Measurements from ENCODE around the gene SLC6A5. TPM values are rescaled to one million over a fixed set of nuclear protein-coding genes. Genes with fewer than 3 reads are reported as not detected.

SLC6A5 gene
- total RNA-seq, 4 donors from 2014 or later, result not detected

DNA sequence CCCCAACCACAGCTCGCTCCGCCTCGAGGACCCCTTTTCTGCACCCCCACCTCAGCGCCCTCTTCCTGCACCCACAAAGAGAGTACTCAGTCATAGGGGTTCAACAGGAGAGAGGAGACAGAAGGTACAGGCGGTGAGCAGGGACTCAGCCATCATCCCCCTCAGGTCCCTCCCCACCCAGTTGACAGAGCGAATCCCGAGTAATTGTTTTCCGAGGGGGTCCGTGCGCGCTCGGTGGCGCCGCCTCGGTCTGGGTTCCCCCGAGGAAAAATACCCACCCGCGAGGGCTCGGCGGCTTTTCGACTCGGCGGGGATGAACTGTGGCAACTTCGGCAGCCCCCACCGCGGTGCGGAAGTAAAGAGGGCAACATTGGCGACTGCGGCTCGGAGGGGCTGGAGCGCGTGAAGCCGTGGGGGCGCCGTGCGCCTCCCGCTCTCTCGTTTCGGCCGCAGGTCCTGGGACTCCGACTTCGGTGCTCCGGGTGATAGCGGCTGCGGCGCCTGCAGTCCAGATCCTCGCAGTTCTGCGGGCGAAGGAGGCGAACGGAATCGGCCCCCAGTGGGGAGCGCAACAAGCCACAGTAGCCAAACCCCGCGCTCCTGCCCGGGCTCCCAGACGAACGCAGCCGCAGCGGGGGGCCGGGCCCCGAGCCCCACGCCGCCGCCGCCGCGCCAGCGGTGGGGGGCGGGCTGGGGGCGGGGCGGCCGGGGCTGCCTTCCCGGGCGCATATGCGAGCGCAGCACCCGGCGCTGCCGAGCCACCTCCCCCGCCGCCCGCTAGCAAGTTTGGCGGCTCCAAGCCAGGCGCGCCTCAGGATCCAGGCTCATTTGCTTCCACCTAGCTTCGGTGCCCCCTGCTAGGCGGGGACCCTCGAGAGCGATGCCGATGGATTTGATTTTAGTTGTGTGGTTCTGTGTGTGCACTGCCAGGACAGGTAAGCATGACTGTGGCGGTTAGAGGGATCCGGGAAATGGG, 69.7 kb downstream of the SLC6A5 start, which contains the start of gene NELL1:
Gene NELL1, plus strand, starts transcription at position 743 of the 976 bp plus-strand sequence.
- in situ Hi-C loops (cut with MboI; ENCODE audit: low sequenced_read_pairs in 4 of 4), result loop anchor here in 1 of 4 donors (10.0 kb wide), 1 partner anchor 1466 kb away; no protein-coding TSS in a partner anchor
- peak within 1 kb of the TSS; percentile 37 to 50 (median 42) for H3K4me3 ChIP-seq
- DNase-seq (no peak), ATAC-seq (no peak)
- peaks cover 47 to 57% (median 50%) of the 10 kb centered on the region in 3 donors for H3K27me3 ChIP-seq
- peaks cover 0 to 9% of the 10 kb centered on the region in 2 donors for H3K4me1 ChIP-seq
- TF ChIP-seq POLR2A (IDR thresholded peaks at IDR 0.05), result no peak
- TF ChIP-seq, protein P1, sequence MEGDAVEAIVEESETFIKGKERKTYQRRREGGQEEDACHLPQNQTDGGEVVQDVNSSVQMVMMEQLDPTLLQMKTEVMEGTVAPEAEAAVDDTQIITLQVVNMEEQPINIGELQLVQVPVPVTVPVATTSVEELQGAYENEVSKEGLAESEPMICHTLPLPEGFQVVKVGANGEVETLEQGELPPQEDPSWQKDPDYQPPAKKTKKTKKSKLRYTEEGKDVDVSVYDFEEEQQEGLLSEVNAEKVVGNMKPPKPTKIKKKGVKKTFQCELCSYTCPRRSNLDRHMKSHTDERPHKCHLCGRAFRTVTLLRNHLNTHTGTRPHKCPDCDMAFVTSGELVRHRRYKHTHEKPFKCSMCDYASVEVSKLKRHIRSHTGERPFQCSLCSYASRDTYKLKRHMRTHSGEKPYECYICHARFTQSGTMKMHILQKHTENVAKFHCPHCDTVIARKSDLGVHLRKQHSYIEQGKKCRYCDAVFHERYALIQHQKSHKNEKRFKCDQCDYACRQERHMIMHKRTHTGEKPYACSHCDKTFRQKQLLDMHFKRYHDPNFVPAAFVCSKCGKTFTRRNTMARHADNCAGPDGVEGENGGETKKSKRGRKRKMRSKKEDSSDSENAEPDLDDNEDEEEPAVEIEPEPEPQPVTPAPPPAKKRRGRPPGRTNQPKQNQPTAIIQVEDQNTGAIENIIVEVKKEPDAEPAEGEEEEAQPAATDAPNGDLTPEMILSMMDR (IDR thresholded peaks at IDR 0.05 in 4 of 5, conservative IDR thresholded peaks at IDR 0.05 in 1 of 5), result no peak
- intact Hi-C loops (cut with DNase I; ENCODE audit: low total_unique reads), result loop anchor here (5.0 kb wide), 1 partner anchor 718 kb away; no protein-coding TSS in a partner anchor
- no peaks in the 10 kb centered on the region for H3K36me3 ChIP-seq
- no peak within 1 kb of the TSS for H3K27ac ChIP-seq
- no peaks in the 10 kb centered on the region for H3K9me3 ChIP-seq

DNA sequence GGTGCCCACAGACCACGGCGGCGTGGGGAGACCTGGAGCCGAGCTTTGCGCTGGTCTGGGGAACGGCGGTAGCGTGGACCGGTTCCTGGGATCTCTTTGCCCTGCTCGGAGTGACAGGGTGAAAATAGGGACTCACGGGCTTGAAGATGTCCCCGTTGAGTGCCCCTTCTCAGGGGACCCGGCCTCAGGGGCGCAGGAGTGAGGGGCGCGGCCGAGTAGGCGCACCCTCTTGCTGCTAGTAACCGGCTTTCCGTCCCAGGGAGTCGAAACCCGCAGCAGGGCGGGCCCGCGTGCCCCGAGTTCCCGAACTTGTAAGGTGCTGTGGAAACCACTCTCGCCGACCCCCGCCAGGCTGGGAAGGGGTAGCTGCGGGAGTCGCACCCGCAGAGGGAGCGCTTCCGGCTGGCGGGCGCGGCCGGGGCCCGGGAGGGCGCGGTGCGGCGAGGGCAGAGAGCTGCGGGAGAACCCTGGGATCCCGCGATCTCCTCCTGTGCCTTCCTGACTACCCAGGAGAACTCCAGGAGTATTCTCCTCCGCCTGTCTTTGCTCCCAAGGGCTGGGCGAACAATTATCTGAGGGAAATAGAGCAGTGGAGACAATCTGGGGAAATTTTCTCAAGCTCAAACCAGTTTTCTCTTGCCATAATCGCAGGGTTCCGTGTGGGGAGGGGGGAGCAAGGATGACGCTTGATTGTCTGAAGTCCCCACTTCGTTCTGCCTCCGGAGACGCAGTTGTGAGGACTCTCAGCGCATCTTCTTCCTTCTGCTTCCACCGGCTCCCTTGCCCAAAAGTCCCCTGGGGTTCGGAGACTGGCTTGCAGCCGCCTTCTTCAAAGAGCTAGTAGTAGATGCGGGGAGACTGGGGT, 70.6 kb downstream of the SLC6A5 start:
- TF ChIP-seq, protein P1 (IDR thresholded peaks at IDR 0.05 in 4 of 5, conservative IDR thresholded peaks at IDR 0.05 in 1 of 5), result no peak
- TF ChIP-seq POLR2A (IDR thresholded peaks at IDR 0.05), result no peak
- H3K36me3 ChIP-seq, result no peaks in the 10 kb centered on the region
- intact Hi-C loops (cut with DNase I; ENCODE audit: low total_unique reads) (loop anchor here (5.0 kb wide), 1 partner anchor 717 kb away; no protein-coding TSS in a partner anchor), in situ Hi-C loops (cut with MboI; ENCODE audit: low sequenced_read_pairs in 4 of 4) (loop anchor here in 1 of 4 donors (10.0 kb wide), 1 partner anchor 1465 kb away; no protein-coding TSS in a partner anchor)
- peaks cover 47 to 57% (median 51%) of the 10 kb centered on the region in 3 donors for H3K27me3 ChIP-seq
- DNase-seq (no peak), ATAC-seq (no peak)
- H3K9me3 ChIP-seq, result no peaks in the 10 kb centered on the region
- H3K4me1 ChIP-seq, result peaks cover 0 to 9% of the 10 kb centered on the region in 2 donors
- H3K27ac ChIP-seq, result no peak overlapping the region
- H3K4me3 ChIP-seq, result peak overlapping the region; percentile 37 to 50 (median 42)

DNA sequence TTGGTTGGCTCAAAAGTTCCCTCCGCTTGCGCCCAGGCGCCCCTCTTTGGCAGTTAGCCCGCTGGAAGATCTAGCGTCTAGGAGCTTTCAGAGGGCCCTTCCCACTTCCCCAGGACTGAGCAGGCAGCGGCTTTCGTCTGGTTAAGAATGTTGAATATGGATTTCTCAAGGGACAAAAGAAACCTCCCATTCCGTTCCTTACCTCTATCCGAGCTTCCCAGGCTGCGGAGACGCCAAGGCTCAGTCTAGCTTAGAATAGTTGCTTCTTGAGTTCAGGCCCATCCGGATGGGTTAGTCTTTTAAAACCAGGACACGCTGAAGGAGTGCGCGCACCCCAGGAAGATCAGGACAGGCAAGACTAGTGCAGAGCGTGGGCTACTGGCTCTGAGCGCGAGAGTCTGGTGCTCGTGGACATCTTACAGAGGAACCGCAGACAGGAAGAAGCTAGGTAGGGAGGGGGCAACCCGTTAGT, 71.6 kb downstream of the SLC6A5 start:
- Histone ChIP-seq H3K4me1 (peaks cover 0 to 9% of the 10 kb centered on the region in 2 donors), H3K4me3 (peak overlapping the region in 1 of 4 donors; percentile 50), H3K27ac (no peak overlapping the region), H3K36me3 (no peaks in the 10 kb centered on the region), H3K9me3 (no peaks in the 10 kb centered on the region), H3K27me3 (peaks cover 50 to 57% (median 53%) of the 10 kb centered on the region in 3 donors)
- intact Hi-C loops (cut with DNase I; ENCODE audit: low total_unique reads), result no loop called here
- DNase-seq (no peak), ATAC-seq (no peak)
- TF ChIP-seq, protein P1 (IDR thresholded peaks at IDR 0.05 in 4 of 5, conservative IDR thresholded peaks at IDR 0.05 in 1 of 5), result no peak
- in situ Hi-C loops (cut with MboI; ENCODE audit: low sequenced_read_pairs in 4 of 4), result no loop called here

DNA sequence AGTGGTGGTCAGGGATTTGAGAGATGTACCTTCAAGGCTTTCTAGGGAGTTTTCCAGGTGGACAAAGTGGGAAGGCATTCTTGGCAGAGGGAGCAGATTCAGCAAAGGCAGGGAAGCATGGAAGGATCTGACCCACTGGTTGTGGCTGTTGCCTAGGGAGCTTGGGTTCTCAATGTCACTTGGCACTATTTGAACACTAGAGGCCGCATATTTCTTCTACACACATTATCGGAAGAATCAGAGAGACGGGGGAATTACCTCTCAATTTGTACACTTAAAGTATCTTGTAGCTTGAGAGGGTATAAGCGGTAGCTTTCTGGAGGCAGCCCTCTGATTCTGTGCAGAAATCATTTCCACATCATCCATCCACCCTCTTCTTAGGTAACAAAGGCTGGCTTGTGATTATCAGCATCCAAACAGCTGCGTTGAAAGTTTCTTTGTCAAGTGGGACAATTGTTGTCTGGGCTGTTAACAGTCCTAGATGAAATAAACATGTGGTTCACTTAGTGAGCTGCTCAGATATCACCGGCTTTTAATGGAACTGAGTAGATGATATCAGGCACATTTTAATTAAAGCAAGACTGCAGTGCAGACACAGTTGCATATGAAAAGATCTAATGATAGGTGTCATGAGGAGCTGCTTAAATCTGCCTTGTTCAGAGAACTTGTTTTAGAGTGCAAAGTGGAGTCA, 72.6 kb downstream of the SLC6A5 start:
- intact Hi-C loops (cut with DNase I; ENCODE audit: low total_unique reads), result loop anchor here (1.0 kb wide), 1 partner anchor 24 kb away; no protein-coding TSS in a partner anchor
- no peak overlapping the region for H3K4me3 ChIP-seq
- H3K27ac ChIP-seq, result no peak overlapping the region
- DNase-seq, result no peak
- no peaks in the 10 kb centered on the region for H3K9me3 ChIP-seq
- peaks cover 0 to 9% of the 10 kb centered on the region in 2 donors for H3K4me1 ChIP-seq
- no peak for ATAC-seq
- in situ Hi-C loops (cut with MboI; ENCODE audit: low sequenced_read_pairs in 4 of 4), result no loop called here
- H3K27me3 ChIP-seq, result peaks cover 45 to 57% (median 52%) of the 10 kb centered on the region in 3 donors
- TF ChIP-seq POLR2A (IDR thresholded peaks at IDR 0.05), result no peak
- TF ChIP-seq, protein P1 (IDR thresholded peaks at IDR 0.05 in 4 of 5, conservative IDR thresholded peaks at IDR 0.05 in 1 of 5), result no peak
- H3K36me3 ChIP-seq, result no peaks in the 10 kb centered on the region
